HG03045 (cell line): Measurements from ENCODE around the gene AMPH.

ENCODE experiments used
- ATAC-seq: cut with Tn5 transposase; IDR thresholded peaks from one replicate; pipeline ENCODE4 v1.9.1; 2021; ENCODE audit warnings: mild to moderate bottlenecking, moderate library complexity; ENCODE audit not compliant: unreplicated experiment

The AMPH gene

DNA sequence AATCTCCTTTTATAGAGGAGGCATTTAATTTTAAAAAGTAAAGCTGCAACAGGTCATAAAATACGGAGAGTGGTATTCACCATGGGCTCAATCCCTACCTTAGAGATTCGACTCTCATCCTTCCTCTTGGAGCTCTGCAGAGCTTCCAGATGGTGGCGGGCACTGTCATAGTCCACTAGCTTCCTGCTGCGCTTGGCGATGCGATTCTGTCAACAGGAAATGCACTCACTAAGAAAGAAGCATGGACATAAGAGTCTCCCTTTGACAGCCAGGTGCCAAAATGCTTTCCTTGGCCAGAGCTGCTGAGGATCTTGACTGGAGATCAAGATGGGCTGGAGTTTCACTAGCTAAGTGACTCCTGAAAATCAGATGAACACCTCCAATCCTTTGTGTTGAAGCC lies 154.4 kb downstream of the AMPH start:
- ATAC-seq: no peak

GRCh38 chr7:38465956-38466355 lies 165.2 kb downstream of the AMPH start:
- ATAC-seq: no peak

DNA sequence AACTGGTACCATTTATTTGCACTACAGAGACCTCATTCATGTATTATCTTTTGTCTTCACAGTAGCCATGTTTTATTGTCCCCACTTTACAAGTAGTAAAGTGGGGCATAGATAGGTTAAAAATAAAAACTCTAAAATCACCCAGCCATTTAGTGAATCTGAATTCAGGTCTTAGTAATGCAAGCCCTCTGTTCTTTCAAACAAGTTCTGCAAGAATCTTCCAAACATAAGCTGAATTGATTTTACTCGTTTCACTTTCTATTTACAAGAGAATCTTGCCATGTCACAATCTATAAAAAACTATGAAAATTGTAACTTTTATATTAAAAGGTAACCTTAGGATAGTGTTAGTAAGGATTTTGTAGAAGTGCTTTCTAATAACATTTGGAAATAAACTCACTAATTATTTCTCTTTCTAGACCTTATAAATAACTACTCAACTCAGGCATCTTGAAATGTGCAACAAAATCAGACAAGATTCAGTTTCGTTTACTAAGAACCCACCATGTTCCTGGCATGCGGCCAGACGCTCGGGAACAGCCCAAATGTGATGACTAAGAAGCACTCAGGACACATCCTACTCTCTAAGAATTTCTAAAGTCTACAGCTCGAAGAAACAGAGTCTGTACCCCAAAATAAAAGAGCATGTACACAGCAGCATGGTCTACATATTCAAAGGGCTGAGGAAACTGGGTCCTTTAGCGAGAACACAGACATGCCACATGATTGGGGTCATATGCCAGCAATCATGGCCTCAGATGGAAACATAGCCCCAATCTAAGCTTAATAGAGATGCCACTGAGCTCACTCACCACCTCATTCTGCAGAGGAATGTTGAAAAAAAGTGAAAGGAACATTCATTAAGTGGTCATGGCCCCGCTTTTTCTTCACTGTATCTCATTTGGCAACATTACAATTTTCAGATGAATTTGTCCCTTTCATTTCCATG lies 167.6 kb downstream of the AMPH start:
- peak; percentile 91 for ATAC-seq

DNA sequence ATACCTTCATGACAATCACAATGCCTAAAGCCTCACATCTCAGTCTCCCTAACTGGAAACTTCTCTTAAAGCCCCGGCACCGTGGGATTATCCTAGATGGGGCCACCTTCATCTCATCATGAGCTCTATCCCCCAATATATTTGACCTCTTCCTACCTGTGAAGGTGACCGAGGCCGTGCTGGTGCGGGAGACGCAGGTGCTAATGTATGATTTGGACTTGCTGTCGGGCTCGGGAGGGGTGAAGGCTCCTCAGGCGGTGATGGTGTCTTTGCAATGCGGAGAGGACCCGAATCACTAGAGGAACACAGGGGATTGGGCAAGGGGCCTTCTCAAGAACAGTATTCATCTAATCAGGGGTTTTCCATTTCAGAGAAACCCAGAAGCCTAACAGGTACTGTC lies 168.4 kb downstream of the AMPH start:
- ATAC-seq: no peak

DNA sequence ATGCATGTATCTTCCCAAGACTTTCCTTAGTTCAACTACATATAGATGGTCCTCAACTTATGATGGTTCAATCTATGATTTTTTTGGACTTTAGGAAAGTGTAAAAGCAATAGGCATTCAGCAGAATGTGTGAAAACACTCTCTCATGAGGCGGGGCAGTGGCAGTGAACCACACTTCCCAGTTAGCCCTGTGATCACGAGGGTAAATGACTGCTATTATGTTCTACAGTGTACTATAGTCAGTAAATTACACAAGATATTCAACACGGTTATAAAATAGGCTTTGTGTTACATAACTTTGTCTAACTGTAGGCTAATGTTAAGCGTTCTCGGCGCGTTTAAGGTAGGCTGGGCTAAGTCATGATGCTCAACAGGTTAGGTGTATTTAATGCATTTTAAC lies 169.3 kb downstream of the AMPH start:
- no peak for ATAC-seq

DNA sequence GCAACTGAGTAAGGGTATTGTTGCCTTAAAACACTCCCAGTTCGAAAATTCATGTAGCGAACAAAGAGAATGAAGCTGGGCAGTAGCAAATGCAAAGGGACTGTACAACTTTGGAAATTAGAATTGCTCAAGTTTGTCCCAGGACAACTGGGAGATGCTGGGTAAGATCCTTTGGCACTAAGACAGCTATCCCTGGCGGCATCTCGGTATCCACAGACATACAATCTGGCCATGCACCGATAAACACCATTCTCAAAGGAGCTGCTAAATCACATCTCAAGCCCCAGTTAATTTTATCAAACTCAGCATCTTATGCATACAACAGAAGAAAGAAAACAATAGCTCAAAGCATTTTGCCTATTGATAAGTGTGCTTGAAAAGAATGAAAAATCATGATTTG lies 177.3 kb downstream of the AMPH start:
- ATAC-seq: no peak

DNA sequence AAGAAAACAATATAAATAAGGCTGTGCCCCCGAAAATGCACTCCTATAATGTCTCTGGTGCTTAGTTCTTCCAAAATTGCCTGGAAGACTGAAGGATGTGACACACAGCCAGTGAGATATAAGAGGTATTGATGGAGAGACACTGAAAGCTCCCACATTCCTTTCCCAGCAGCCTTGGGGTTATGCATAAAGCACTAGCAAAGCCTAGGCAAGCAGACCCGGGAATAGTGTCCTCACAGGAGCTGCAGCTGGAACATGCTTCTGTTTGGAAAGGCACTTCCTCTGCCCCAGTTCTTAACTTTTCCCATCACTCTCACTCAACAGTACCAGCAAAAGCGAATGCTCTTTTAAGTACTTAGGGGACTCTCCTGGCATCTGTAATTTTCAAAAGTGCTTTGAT lies 178.0 kb downstream of the AMPH start:
- no peak for ATAC-seq

GRCh38 chr7:38452681-38453108 lies 178.5 kb downstream of the AMPH start:
- ATAC-seq: no peak

GRCh38 chr7:38451840-38452239 lies 179.3 kb downstream of the AMPH start:
- ATAC-seq: no peak

GRCh38 chr7:38448584-38449234 lies 182.5 kb downstream of the AMPH start:
- no peak for ATAC-seq

DNA sequence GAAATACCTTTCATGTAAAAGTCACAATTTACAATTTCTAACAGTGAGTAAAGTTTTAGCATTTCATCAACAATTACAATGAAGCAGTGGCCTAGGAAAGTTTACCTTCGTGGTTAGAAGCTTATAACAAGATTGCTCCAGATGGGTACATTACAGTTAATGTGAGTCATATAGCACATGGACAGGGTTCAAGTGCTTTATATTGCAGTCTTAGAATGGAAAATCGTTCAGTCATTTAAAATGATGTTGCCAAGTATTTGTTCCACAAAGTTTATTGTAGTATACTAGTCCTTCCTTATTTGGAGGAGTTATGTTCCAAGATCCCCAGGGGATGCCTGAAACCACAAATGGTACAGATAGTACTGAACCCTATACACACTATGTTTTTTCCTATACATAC lies 183.1 kb downstream of the AMPH start:
- no peak for ATAC-seq

DNA sequence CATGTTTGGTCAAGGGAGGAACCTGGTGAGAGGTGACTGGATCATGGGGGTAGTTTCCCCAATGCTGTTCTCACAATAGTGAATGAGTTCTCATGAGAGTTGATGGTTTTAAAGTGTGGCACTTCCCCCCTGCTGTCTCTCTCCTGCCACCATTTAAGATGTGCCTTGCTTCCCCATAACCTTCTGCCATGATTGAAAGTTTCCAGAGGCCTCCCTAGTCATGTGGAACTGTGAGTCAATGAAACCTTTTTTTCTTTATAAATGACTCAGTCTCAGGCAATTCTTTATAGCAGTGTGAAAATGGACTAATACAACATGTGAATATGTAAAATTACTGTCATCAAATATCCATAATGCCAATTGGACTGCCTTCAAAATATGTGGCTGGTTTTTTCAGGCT lies 192.2 kb downstream of the AMPH start:
- no peak for ATAC-seq

- ATAC-seq: no peak
Measured at GRCh38 chr7:38432671-38433070, 198.5 kb downstream of the AMPH start.

- ATAC-seq: no peak
Measured at GRCh38 chr7:38432080-38432479, 199.1 kb downstream of the AMPH start.

DNA sequence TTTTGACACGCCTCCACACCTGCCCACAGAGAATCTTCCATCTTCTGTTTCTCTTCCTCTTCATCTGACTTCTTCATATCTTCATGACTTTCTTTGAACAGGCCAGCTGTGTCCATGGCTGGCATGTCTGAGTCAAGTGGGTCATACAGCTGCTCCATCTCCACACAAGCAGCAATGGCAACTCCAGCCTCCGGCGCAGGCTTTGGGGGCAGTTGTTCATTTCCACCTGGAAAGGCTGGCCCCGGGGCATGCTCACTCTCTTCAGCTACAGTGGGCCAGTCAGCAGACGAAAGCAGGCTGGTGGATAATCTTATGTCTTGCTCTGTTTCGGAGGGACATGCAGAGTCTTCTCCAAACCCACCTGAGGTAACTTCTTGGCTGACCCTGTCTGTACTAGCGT lies 202.1 kb downstream of the AMPH start:
- ATAC-seq: no peak

GRCh38 chr7:38428041-38428440 lies 203.1 kb downstream of the AMPH start:
- no peak for ATAC-seq

- no peak for ATAC-seq
Measured at GRCh38 chr7:38427279-38427955, 203.8 kb downstream of the AMPH start.

- ATAC-seq: no peak
Measured at GRCh38 chr7:38425509-38425908, 205.7 kb downstream of the AMPH start.

- ATAC-seq: no peak
Measured at GRCh38 chr7:38424750-38425463, 206.3 kb downstream of the AMPH start.

DNA sequence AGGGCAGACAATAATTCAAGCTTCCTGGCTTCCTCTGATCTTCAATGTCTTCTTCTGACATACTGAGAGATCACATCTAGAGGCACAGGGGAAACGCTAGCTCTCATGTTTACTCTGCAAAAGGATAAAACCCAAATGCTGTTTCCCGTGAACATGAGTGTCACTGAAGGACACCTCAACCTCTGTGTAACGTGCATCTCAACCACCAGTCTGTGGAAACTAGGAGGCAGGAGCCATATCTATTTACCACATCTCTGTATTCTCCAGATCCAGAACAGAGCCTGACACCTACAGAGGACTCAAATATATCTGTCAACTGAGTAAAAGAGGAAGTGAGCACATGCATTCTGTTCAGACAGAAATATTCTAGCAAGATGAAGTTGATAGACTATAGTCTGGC lies 217.4 kb downstream of the AMPH start:
- no peak for ATAC-seq

GRCh38 chr7:38411404-38411803 lies 219.8 kb downstream of the AMPH start:
- no peak for ATAC-seq
